GM12864 (cell line): ENCODE data around the gene SFTPA1.
"Not testable (repeated sequence)": the region's sequence is repeated elsewhere in the genome, so short reads cannot be mapped to it uniquely, and the experiment has no call there.

Experiments
- DNase-seq: peaks from one replicate; pipeline ENCODE4 v3.0.0-alpha.2; 2011; ENCODE audit warnings: low read depth
- H3K4me3 ChIP-seq: 2 replicates; pipeline ENCODE4 v1.5.1; 2011; ENCODE audit warnings: mild to moderate bottlenecking, low read depth, low read length, control low read depth
- TF ChIP-seq, protein P1 (sequence below): IDR thresholded peaks from 2 replicates; pipeline ENCODE4 v1.5.1; 2011; ENCODE audit warnings: low read depth, mild to moderate bottlenecking, moderate library complexity, low read length, control low read depth, inconsistent platforms; ENCODE audit errors: missing control alignments

SFTPA1 gene

DNA sequence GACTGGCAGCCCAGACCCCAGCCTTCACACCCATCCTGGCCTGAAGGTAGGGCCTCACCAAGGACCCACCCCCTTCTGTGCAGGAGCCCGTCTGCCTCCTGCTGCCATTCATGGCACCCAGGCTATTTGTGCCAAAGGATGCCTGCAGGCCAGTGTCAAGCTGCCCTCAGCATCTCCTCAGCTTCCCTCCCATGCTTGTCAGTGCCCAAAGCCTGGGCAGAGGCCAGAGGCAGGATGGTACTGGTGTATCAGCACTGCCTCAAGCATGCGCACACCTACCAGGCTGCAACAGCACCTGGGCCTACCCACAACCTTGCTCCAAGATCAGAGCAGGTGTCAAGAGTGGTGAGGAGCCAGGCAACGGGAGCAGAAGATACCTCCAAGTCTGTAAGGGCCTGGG, 27.6 kb downstream of the SFTPA1 start:
- DNase-seq: no peak
- H3K4me3 ChIP-seq: no peak overlapping the region
- TF ChIP-seq, protein P1, sequence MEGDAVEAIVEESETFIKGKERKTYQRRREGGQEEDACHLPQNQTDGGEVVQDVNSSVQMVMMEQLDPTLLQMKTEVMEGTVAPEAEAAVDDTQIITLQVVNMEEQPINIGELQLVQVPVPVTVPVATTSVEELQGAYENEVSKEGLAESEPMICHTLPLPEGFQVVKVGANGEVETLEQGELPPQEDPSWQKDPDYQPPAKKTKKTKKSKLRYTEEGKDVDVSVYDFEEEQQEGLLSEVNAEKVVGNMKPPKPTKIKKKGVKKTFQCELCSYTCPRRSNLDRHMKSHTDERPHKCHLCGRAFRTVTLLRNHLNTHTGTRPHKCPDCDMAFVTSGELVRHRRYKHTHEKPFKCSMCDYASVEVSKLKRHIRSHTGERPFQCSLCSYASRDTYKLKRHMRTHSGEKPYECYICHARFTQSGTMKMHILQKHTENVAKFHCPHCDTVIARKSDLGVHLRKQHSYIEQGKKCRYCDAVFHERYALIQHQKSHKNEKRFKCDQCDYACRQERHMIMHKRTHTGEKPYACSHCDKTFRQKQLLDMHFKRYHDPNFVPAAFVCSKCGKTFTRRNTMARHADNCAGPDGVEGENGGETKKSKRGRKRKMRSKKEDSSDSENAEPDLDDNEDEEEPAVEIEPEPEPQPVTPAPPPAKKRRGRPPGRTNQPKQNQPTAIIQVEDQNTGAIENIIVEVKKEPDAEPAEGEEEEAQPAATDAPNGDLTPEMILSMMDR: no peak

DNA sequence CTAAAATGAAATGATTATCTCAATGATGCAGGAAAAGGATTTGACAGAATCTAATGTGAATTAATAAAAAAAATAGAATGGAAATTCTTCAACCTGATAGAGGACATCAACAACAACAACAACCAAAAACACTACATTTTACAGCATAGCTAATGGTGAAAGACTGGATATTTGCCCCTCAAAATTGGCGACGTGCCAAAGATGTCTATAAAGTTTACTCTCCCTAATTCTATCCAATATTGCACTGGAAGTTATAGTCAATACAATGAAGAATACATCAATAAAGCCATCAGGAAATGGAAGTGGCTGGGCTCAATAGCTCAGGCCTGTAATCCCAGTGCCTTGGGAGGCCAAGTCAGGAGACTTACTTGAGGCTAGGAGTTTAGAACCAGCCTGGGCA, 42.0 kb downstream of the SFTPA1 start:
- not testable (repeated sequence) for H3K4me3 ChIP-seq, DNase-seq

DNA sequence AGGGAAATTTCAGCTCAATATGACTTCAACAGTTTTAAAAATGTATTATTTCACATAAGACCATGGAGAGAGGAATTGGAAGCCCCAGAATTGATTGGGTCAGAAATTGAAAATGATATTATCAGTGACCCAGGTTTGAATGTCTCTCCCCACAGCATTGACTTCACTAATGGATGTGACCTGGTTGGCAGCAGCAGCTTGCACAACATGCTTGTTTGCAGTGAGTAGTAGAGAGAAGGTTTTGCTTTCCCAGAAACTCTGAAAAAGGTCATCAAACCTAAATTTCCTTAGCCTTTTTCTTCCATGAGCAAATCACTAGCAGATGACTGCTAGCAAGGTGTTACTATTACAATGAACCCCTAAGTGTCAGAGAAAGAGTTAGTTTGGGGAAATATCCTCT, 52.5 kb downstream of the SFTPA1 start:
- not testable (repeated sequence) for H3K4me3 ChIP-seq, DNase-seq

DNA sequence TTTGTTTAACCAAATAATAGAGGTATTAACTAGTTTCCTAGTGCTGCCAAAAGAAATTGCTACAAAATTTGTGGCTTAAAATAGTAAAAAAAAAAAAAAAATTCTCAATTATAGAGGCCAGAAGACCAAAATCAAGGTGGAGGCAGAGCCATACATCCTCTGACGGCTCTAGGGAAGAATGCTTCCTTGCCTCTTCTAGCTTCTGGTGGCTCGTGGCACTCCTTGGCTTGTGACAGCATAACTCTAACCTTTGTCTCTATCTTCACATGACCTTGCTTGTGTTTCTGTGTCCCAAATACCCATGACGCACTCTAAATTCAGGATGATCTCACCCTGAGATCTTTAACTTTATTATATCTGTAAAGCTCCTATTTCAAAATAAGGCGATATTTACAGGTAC, 53.9 kb downstream of the SFTPA1 start:
- not testable (repeated sequence) for H3K4me3 ChIP-seq, DNase-seq
